A673 (cell line): Measurements from ENCODE around the gene OXSR1. TPM values are rescaled to one million over a fixed set of nuclear protein-coding genes. Genes with fewer than 3 reads are reported as not detected.

Source experiments
- BruUV-seq: library from RNA; stranded (reverse); fragments of 400-500 nt; replicated peaks from 2 replicates; lab custom pipeline; 2021; lab: Mats Ljungman, UMichigan
- CTCF ChIA-PET: fragments of 300-600 bp; sonication (Branson Sonifier 250); formaldehyde crosslinking; loops from one replicate; lab custom pipeline; 2022; ENCODE audit warnings: antibody characterized with exemption; lab: Charles Lee
- POLR2A ChIA-PET: fragments of 300-600 bp; sonication (Branson Sonifier 250); formaldehyde crosslinking; loops from one replicate; lab custom pipeline; 2022; ENCODE audit warnings: antibody characterized with exemption; ENCODE audit not compliant: low non-redundant PET; lab: Charles Lee
- DNase-seq: peaks from one replicate; pipeline ENCODE4 v3.0.0-alpha.2; 2015; ENCODE audit warnings: low spot score
- H3K27ac ChIP-seq: fragments of 200-600 bp; sonication (generic); 2 replicates; pipeline ENCODE4 v1.5.1; 2016; ENCODE audit warnings: mixed run types, low read depth, mild to moderate bottlenecking, mixed read lengths, antibody characterized with exemption, low read length; ENCODE audit not compliant: poor library complexity, severe bottlenecking
- H3K27me3 ChIP-seq: fragments of 200-600 bp; sonication (generic); replicated peaks from 2 replicates; pipeline ENCODE4 v1.6.1; 2017; ENCODE audit warnings: mixed run types, low read depth, mild to moderate bottlenecking, mixed read lengths, antibody characterized with exemption, low read length; ENCODE audit not compliant: insufficient read depth, poor library complexity
- H3K36me3 ChIP-seq: fragments of 200-600 bp; sonication (generic); 2 replicates; pipeline ENCODE4 v1.6.1; 2016; ENCODE audit warnings: mixed run types, mild to moderate bottlenecking, mixed read lengths, antibody characterized with exemption, low read length; ENCODE audit not compliant: insufficient read depth, poor library complexity, severe bottlenecking
- H3K4me1 ChIP-seq: fragments of 200-600 bp; sonication (generic); 2 replicates; pipeline ENCODE4 v1.6.1; 2017; ENCODE audit warnings: mixed run types, mild to moderate bottlenecking, mixed read lengths, antibody characterized with exemption, low read length; ENCODE audit not compliant: insufficient read depth, poor library complexity, severe bottlenecking
- H3K4me3 ChIP-seq: fragments of 200-600 bp; sonication (generic); 2 replicates; pipeline ENCODE4 v1.5.1; 2016; ENCODE audit warnings: low read depth, mixed run types, mild to moderate bottlenecking, mixed read lengths, low read length; ENCODE audit not compliant: poor library complexity, severe bottlenecking
- H3K9me3 ChIP-seq: fragments of 200-600 bp; sonication (generic); 2 replicates; pipeline ENCODE4 v1.6.1; 2016; ENCODE audit warnings: mixed run types, low read depth, mild to moderate bottlenecking, mixed read lengths, antibody characterized with exemption, low read length; ENCODE audit not compliant: poor library complexity, severe bottlenecking
- CTCF ChIP-seq: fragments of 300-800, 200-600 bp; sonication (generic); conservative IDR thresholded peaks from 2 replicates; pipeline ENCODE4 v1.5.1; 2017; ENCODE audit warnings: low read depth, mild to moderate bottlenecking, antibody characterized with exemption, low read length, moderate library complexity, mixed read lengths
- EZH2 ChIP-seq: fragments of 200-600 bp; sonication (generic); IDR thresholded peaks from 2 replicates; pipeline ENCODE4 v1.6.1; 2017; ENCODE audit warnings: borderline replicate concordance, low read depth, mild to moderate bottlenecking, mixed read lengths, antibody characterized with exemption, low read length; ENCODE audit not compliant: poor library complexity, severe bottlenecking
- intact Hi-C: fragments of 100-400 bp; cut with micrococcal nuclease; formaldehyde crosslinking; loops from one replicate; pipeline ENCODE4 v1.10.0; 2022; ENCODE audit not compliant: unreplicated experiment
- total RNA-seq: library from RNA; stranded (reverse); gene quantifications from 2 replicates; pipeline ENCODE4 v1.2.3, GENCODE V29; 2021

The OXSR1 gene
- total RNA-seq, 1 experiment from 2014 or later = 30.9 TPM

GRCh38 chr3:38203690-38204089 is 38.4 kb downstream of the OXSR1 start:
- intact Hi-C loops = no loop called here
- Histone ChIP-seq H3K36me3 (no peaks in the 10 kb centered on the region), H3K27me3 (no peaks in the 10 kb centered on the region), H3K9me3 (no peaks in the 10 kb centered on the region), H3K4me1 (no peaks in the 10 kb centered on the region), H3K4me3 (no peak overlapping the region), H3K27ac (no peak overlapping the region)
- CTCF ChIA-PET = no interaction called here
- TF ChIP-seq CTCF = no peak
- TF ChIP-seq EZH2 = no peak
- no peak for DNase-seq
- POLR2A ChIA-PET = no interaction called here
- BruUV-seq = no TSS peak

GRCh38 chr3:38204599-38205471 is 39.5 kb downstream of the OXSR1 start:
- Histone ChIP-seq H3K4me1 (no peaks in the 10 kb centered on the region), H3K27ac (no peak overlapping the region), H3K27me3 (no peaks in the 10 kb centered on the region), H3K9me3 (no peaks in the 10 kb centered on the region), H3K36me3 (no peaks in the 10 kb centered on the region), H3K4me3 (no peak overlapping the region)
- ChIA-PET CTCF (no interaction called here), POLR2A (no interaction called here)
- intact Hi-C loops = no loop called here
- TF ChIP-seq EZH2 = no peak
- no peak for TF ChIP-seq CTCF
- no peak for DNase-seq
- BruUV-seq = no TSS peak

- CTCF ChIA-PET = no interaction called here
- Histone ChIP-seq H3K27me3 (no peaks in the 10 kb centered on the region), H3K27ac (no peak overlapping the region), H3K4me1 (no peaks in the 10 kb centered on the region), H3K4me3 (no peak overlapping the region), H3K9me3 (no peaks in the 10 kb centered on the region), H3K36me3 (no peaks in the 10 kb centered on the region)
- POLR2A ChIA-PET = interaction anchor here (0.6 kb wide), 1 partner anchor 27 kb away, joined by 3 read pairs; no protein-coding TSS in a partner anchor
- no peak for DNase-seq
- intact Hi-C loops = no loop called here
- BruUV-seq = no TSS peak
- TF ChIP-seq EZH2 = no peak
- TF ChIP-seq CTCF = no peak
Observed at GRCh38 chr3:38205472-38205805, 40.1 kb downstream of the OXSR1 start.
